Smooth muscle cell (in vitro differentiated cells): ENCODE data around the gene FRMD4A. TPM values are rescaled to one million over a fixed set of nuclear protein-coding genes. Genes with fewer than 3 reads are reported as not detected.
A peak's percentile ranks its signal among the peaks of the same experiment; 100 is the strongest.

Source experiments
- DNase-seq: peaks from one replicate; lab custom pipeline; 2025; ENCODE audit not compliant: unreplicated experiment; lab: John Stamatoyannopoulos, UW
- H2AFZ ChIP-seq: fragments of 200-600 bp; sonication (generic); 2 replicates; pipeline ENCODE4 v1.6.0; 2016; ENCODE audit warnings: antibody characterized with exemption, low read depth, mild to moderate bottlenecking
- H3F3A ChIP-seq: fragments of 200-600 bp; sonication (generic); 2 replicates; pipeline ENCODE4 v1.6.0; 2017; ENCODE audit warnings: antibody characterized with exemption, low read depth
- H3K27ac ChIP-seq: fragments of 200-600 bp; sonication (generic); 2 replicates; pipeline ENCODE4 v1.5.1; 2016; ENCODE audit warnings: low read depth, mild to moderate bottlenecking
- H3K27me3 ChIP-seq: fragments of 200-600 bp; sonication (generic); 2 replicates; pipeline ENCODE4 v1.6.1; 2016; ENCODE audit warnings: low read depth, mild to moderate bottlenecking
- H3K36me3 ChIP-seq: fragments of 200-600 bp; sonication (generic); 2 replicates; pipeline ENCODE4 v1.5.1; 2016; ENCODE audit warnings: low read depth
- H3K4me1 ChIP-seq: fragments of 200-600 bp; sonication (generic); 2 replicates; pipeline ENCODE4 v1.5.1; 2016; ENCODE audit warnings: low read depth
- H3K4me2 ChIP-seq: fragments of 200-600 bp; sonication (generic); 2 replicates; pipeline ENCODE4 v1.6.0; 2016; ENCODE audit warnings: mild to moderate bottlenecking
- H3K4me3 ChIP-seq: fragments of 200-600 bp; sonication (generic); 2 replicates; pipeline ENCODE4 v1.5.1; 2016; ENCODE audit warnings: mild to moderate bottlenecking
- H3K79me2 ChIP-seq: fragments of 200-600 bp; sonication (generic); 2 replicates; pipeline ENCODE4 v1.6.0; 2016; ENCODE audit warnings: low read depth, mild to moderate bottlenecking
- H3K9ac ChIP-seq: fragments of 200-600 bp; sonication (generic); 2 replicates; pipeline ENCODE4 v1.6.0; 2016; ENCODE audit warnings: low read depth
- H3K9me3 ChIP-seq: fragments of 200-600 bp; sonication (generic); replicated peaks from 2 replicates; pipeline ENCODE4 v1.5.1; 2016; ENCODE audit warnings: low read depth
- H4K20me1 ChIP-seq: fragments of 200-600 bp; sonication (generic); 2 replicates; pipeline ENCODE4 v1.6.0; 2016; ENCODE audit warnings: low read depth
- WGBS: methylation state at CpG from one replicate; pipeline ENCODE4 v1.1.7; 2016; ENCODE audit warnings: low lambda C conversion rate; 5-methylcytosine and 5-hydroxymethylcytosine counted together
- polyA plus RNA-seq: library from polyadenylated mRNA; unstranded; fragments of >200 nt; fragmentation: Nextera tagmentation; extraction: Ambion mirVana; gene quantifications from 2 replicates; pipeline ENCODE4 v1.2.1, GENCODE V29; 2016
- total RNA-seq: library from RNA; depleted of rRNA; stranded (reverse); fragments of >200 nt; gene quantifications from 2 replicates; pipeline ENCODE4 v1.2.3, GENCODE V29; 2014
- TF ChIP-seq, protein P1 (sequence below): fragments of 200-600 bp; sonication (generic); IDR thresholded peaks from 2 replicates; pipeline ENCODE4 v1.5.1; 2017; ENCODE audit warnings: borderline replicate concordance, mild to moderate bottlenecking, antibody characterized with exemption; ENCODE audit not compliant: insufficient read depth, poor library complexity, severe bottlenecking

FRMD4A gene
- total and polyA plus RNA-seq, 2 experiments from 2014 or later: 3.0 to 5.4 TPM

DNA sequence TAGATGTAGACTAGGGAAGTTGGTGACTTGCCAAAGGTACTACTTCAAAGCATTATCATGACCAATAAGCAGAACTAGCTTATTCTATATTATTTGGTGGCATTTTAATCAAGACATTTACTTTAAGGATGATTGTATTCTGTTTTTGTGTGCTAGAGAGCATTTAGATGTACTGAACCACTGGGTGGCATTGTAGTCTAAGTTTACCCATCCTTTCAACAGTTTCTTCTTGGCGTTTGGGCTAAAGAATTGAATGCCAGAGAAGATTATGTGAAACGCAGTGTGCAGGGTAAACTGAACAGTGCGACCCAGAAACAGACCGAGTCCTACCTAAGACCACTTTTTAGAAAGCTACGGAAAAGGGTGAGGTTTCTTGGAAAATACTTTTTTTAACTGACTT lies 717.2 kb downstream of the FRMD4A start:
- H2AFZ ChIP-seq: no peak overlapping the region
- 67% methylated on average over 5 of the region's 5 CpGs for WGBS
- no peak overlapping the region for H3K9ac ChIP-seq
- H3K9me3 ChIP-seq: no peaks in the 10 kb centered on the region
- TF ChIP-seq, protein P1, sequence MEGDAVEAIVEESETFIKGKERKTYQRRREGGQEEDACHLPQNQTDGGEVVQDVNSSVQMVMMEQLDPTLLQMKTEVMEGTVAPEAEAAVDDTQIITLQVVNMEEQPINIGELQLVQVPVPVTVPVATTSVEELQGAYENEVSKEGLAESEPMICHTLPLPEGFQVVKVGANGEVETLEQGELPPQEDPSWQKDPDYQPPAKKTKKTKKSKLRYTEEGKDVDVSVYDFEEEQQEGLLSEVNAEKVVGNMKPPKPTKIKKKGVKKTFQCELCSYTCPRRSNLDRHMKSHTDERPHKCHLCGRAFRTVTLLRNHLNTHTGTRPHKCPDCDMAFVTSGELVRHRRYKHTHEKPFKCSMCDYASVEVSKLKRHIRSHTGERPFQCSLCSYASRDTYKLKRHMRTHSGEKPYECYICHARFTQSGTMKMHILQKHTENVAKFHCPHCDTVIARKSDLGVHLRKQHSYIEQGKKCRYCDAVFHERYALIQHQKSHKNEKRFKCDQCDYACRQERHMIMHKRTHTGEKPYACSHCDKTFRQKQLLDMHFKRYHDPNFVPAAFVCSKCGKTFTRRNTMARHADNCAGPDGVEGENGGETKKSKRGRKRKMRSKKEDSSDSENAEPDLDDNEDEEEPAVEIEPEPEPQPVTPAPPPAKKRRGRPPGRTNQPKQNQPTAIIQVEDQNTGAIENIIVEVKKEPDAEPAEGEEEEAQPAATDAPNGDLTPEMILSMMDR: peak; percentile 27
- H3K27ac ChIP-seq: no peak overlapping the region
- H3F3A ChIP-seq: no peaks in the 10 kb centered on the region
- no peak for DNase-seq
- H3K4me1 ChIP-seq: peaks cover 18% of the 10 kb centered on the region
- H3K4me2 ChIP-seq: no peak overlapping the region
- no peaks in the 10 kb centered on the region for H3K79me2 ChIP-seq
- peaks cover 13% of the 10 kb centered on the region for H3K36me3 ChIP-seq
- H3K4me3 ChIP-seq: no peak overlapping the region
- no peaks in the 10 kb centered on the region for H3K27me3 ChIP-seq
- H4K20me1 ChIP-seq: no peaks in the 10 kb centered on the region

DNA sequence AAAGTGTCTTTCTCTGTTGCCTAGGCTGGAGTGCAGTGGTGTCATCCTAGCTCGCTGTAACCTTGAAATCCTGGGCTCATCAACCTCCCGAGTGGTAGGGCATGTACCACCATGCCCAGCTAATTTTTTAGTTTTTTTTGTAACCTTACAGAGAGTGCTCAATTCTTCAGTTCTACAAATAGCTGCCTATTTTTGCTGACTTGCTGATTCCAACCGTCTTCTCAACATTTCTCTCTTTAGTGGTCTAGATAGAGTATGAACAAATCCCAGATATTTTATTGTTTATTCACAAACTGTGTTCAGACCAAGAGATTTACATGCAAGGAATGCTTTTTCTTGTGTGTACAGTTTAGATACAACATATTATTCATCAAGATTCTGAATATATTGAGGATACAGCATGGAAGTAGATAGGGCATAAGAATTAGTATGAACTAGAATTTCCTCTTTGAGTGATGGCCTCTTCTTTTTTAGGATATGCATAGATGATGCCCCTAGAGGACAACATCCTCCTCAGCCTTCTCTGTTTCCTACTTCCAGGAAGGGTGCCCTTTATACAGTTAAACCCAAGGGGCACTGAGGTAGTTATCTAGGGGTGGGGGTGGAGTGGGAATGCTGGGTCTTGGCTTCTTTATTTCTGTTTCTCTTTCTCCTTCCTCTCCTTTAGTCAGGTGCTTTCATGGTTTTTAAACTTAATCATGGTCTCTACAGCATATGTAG lies 717.9 kb downstream of the FRMD4A start:
- no peak for DNase-seq
- 95% methylated on average over 3 of the region's 3 CpGs for WGBS

DNA sequence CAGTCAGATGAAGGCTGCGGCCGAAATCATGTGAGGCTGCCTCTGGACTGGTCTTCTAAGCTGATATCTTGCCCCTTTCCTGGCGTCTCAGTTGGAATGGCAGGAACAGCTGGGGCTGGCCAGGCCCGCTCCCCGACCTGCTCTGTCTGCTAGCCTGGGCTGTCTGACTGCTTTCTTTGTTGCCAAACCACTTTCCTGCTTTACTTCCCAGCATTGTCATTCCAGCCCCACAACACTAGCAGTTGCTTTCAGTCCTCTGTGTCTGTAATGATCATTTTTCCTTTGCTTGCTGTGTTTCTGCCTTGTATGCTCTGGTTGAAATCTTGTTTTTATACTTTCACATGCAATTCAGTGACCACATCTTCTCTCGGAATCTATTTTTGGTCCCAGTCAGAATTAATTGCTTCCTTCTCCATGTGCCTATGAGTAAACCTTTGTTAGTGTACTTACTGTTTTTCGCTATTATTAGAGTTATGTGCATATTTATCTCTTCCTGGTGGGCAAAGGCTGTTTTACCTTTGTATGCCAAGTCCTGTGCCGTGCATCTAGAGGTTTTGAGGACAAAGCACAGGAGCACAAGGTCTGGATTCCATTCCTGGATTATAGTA lies 722.4 kb downstream of the FRMD4A start:
- TF ChIP-seq, protein P1: no peak
- peaks cover 12% of the 10 kb centered on the region for H3K36me3 ChIP-seq
- WGBS: 85% methylated on average over 8 of the region's 8 CpGs
- H3K4me2 ChIP-seq: no peak overlapping the region
- no peaks in the 10 kb centered on the region for H3K79me2 ChIP-seq
- H3K9ac ChIP-seq: no peak overlapping the region
- H3K27ac ChIP-seq: peak overlapping the region; percentile 31
- no peaks in the 10 kb centered on the region for H4K20me1 ChIP-seq
- H3K9me3 ChIP-seq: no peaks in the 10 kb centered on the region
- H2AFZ ChIP-seq: no peak overlapping the region
- no peaks in the 10 kb centered on the region for H3K27me3 ChIP-seq
- no peak overlapping the region for H3K4me3 ChIP-seq
- no peaks in the 10 kb centered on the region for H3F3A ChIP-seq
- no peaks in the 10 kb centered on the region for H3K4me1 ChIP-seq
- DNase-seq: no peak

More for the DNA sequence above, 717.9 kb downstream of the FRMD4A start:
- no peak overlapping the region for H2AFZ ChIP-seq
- H3K36me3 ChIP-seq: peaks cover 13% of the 10 kb centered on the region
- no peak overlapping the region for H3K4me2 ChIP-seq
- H3K4me3 ChIP-seq: no peak overlapping the region
- no peaks in the 10 kb centered on the region for H3K27me3 ChIP-seq
- no peaks in the 10 kb centered on the region for H3K79me2 ChIP-seq
- H3K9ac ChIP-seq: no peak overlapping the region
- TF ChIP-seq, protein P1: no peak
- no peak overlapping the region for H3K27ac ChIP-seq
- no peaks in the 10 kb centered on the region for H4K20me1 ChIP-seq
- no peaks in the 10 kb centered on the region for H3K9me3 ChIP-seq
- peaks cover 18% of the 10 kb centered on the region for H3K4me1 ChIP-seq
- H3F3A ChIP-seq: no peaks in the 10 kb centered on the region
